Subcutaneous abdominal adipose tissue (tissue), 5 donors: ENCODE data around the gene EPB41L5.
A peak's percentile ranks its signal among the peaks of the same experiment; 100 is the strongest.
"Not testable (repeated sequence)": the region's sequence is repeated elsewhere in the genome, so short reads cannot be mapped to it uniquely, and the experiment has no call there.

ENCODE experiments used
- H3K27ac ChIP-seq: one replicate; pipeline ENCODE4 v1.7.0; 2013; ENCODE audit warnings: low read depth, mild to moderate bottlenecking, inconsistent platforms, low read length, moderate library complexity
- H3K27me3 ChIP-seq, 5 donors: one replicate each; pipeline ENCODE4 v1.7.0; 2013; ENCODE audit warnings: low read length in 5 of 5, inconsistent platforms in 1 of 5; ENCODE audit not compliant: control insufficient read depth in 5 of 5, insufficient read depth in 4 of 5
- H3K36me3 ChIP-seq, 5 donors: one replicate each; pipeline ENCODE4 v1.7.0; 2013; ENCODE audit warnings: low read length in 5 of 5; ENCODE audit not compliant: control insufficient read depth in 5 of 5, insufficient read depth in 5 of 5
- H3K4me1 ChIP-seq, 5 donors: one replicate each; pipeline ENCODE4 v1.7.0; 2013; ENCODE audit warnings: low read length in 5 of 5, mild to moderate bottlenecking in 3 of 5, moderate library complexity in 1 of 5; ENCODE audit not compliant: control insufficient read depth in 5 of 5, insufficient read depth in 5 of 5
- H3K4me3 ChIP-seq, 5 donors: one replicate each; pipeline ENCODE4 v1.7.0; 2013; ENCODE audit warnings: low read length in 5 of 5, low read depth in 1 of 5
- H3K9ac ChIP-seq, 5 donors: one replicate each; pipeline ENCODE4 v1.7.0; 2013; ENCODE audit warnings: low read length in 5 of 5, mild to moderate bottlenecking in 4 of 5, moderate library complexity in 3 of 5
- H3K9me3 ChIP-seq, 5 donors: one replicate each; pipeline ENCODE4 v1.7.0; 2013; ENCODE audit warnings: low read length in 5 of 5; ENCODE audit not compliant: control insufficient read depth in 5 of 5
- donor health status: healthy.
- donor health status: healthy.
- donor health status: healthy.
- donor health status: healthy.
- donor health status: healthy.

The EPB41L5 gene

DNA sequence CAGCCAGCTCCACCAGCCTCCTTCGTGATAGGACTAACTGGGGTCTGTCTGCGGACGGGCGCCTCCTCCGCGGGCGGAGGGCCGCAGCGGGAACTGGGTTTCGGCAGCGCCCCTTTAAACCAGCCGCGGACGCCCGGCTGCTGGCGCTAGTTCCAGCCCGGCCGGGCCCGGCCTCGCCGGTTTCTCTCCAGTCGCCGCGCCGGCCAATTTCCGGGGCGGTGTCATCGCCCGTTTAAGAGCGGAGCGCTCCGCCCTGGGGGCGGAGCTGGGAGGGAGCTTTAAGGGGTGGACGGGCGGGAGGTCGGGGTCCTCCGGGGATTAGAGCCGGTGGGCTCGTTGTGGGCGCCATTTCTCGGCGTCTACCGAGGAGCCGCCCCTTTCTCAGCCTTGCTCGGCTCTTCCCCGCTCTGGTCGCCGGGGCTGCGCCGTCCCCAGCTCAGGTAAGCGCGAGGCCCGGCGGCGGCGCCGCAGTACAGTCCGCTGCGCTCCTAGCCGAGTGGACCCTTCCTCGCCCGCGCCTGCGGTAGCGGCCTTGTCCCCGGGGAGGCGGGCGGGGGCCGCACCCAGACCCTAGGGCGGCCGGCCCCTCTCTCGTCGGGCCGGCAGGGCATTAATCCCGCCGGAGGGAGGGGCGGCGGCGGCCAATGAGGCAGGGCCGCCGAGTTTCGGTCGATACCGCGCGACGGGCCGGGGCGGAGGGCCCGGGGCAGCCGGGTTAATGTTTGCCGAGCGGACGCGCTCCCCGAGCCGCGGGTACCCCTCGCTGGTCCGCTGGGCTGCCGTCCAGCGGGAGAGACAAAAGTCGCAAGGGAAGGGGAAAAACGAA, at the start of gene EPB41L5:
TSS of gene EPB41L5 (plus strand) at position 307 of the 826 bp plus-strand sequence. CDS start 6,008 bp downstream, outside the sequence.
- Histone ChIP-seq H3K9ac (peak within 1 kb of the TSS in 4 of 5 donors; percentile 74 to 91 (median 85)), H3K36me3 (no peaks in the 10 kb centered on the region), H3K4me3 (peak within 1 kb of the TSS; percentile 72 to 88 (median 77)), H3K9me3 (no peaks in the 10 kb centered on the region), H3K27ac (peak within 1 kb of the TSS; percentile 27), H3K27me3 (no peaks in the 10 kb centered on the region), H3K4me1 (peaks cover 0 to 22% (median 18%) of the 10 kb centered on the region in 5 donors)

DNA sequence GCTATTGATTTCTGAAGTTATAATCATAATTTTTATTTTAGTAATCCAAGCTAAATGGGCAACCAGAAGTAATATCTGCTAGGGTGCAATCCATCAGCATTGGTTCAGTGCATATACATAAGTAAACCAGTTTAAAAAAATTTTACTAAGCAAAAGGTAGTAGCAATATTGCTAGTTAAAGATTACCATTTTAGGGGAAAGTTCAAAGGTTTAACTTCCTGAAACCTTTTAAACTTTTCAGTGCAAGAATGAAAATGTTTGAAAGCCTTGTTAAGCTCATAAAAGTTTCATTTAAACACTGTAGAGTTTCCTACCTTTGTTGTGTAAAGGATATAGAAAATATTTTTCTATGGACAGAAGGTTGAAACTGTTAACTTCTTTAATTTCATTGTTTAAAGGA, 31.0 kb upstream of the EPB41L5 start:
- H3K27me3 ChIP-seq = no peaks in the 10 kb centered on the region
- no peak overlapping the region for H3K9ac ChIP-seq
- H3K4me1 ChIP-seq = no peaks in the 10 kb centered on the region
- H3K36me3 ChIP-seq = peaks cover 0 to 15% (median 8%) of the 10 kb centered on the region in 5 donors
- no peak overlapping the region for H3K27ac ChIP-seq
- H3K9me3 ChIP-seq = no peaks in the 10 kb centered on the region
- H3K4me3 ChIP-seq = no peak overlapping the region

DNA sequence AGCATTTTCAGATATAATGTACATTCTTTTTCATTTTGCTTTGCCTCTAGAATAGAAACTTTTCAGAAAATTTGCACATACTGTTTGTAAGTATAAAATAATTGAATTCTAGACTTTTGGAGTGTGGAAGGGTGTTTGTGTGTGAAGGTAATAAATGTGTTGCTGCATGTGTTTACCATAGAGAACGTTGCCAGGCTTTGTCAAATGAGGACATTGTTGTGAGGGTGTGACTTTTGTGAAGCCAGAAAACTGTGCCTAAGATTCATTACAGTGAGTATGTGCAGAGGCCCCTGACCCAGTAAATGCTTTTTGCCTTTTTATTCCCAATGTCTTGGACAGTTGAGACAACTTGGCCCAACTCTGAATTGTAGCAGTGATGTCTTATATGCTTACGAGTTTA, 30.4 kb upstream of the EPB41L5 start:
- Histone ChIP-seq H3K9me3 (no peaks in the 10 kb centered on the region), H3K9ac (no peak overlapping the region), H3K27me3 (no peaks in the 10 kb centered on the region), H3K36me3 (peaks cover 0 to 11% (median 3%) of the 10 kb centered on the region in 5 donors), H3K27ac (no peak overlapping the region), H3K4me1 (no peaks in the 10 kb centered on the region), H3K4me3 (no peak overlapping the region)

DNA sequence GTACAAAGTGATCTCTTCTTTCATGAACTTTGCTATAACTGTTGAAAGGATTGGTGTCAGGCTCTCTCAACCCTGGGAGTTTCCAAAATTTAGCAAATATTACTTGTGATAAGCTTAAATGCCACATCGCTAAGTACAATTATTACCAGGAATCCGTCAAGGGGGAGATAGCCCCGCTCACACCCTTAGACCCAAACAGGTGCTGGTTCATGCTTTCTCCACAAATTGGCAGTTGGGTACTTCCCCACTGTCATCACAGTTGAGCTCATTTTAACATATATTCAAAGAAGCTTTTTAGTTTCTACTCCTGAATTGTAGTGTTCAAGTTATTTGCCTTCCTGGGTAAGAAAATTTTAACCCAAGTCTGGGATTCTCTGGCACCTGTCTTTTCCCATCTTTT, 29.8 kb upstream of the EPB41L5 start:
- Histone ChIP-seq H3K36me3 (peaks cover 0 to 7% (median 0%) of the 10 kb centered on the region in 5 donors), H3K9me3 (no peaks in the 10 kb centered on the region), H3K4me3 (no peak overlapping the region), H3K4me1 (no peaks in the 10 kb centered on the region), H3K27me3 (no peaks in the 10 kb centered on the region), H3K9ac (no peak overlapping the region), H3K27ac (no peak overlapping the region)

DNA sequence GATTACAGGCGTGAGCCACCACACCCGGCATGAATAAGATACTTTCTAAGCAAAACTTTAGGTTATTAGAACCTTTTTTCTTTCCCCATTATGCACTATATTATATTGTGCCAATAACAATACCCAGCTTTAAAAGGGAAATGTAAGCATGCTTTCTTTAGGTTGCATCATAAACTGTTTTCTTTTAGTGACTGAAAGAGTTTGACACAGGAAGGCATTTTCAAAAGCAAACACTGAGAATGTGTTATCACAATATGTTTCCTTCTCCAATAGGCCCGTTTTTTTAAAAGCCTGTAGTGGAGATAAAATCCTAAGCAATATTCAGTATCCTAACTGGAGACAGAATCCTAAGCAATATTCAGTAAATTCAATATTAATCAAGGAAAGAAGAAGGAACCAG, 16.7 kb upstream of the EPB41L5 start:
- no peak overlapping the region for H3K27ac ChIP-seq
- no peaks in the 10 kb centered on the region for H3K36me3 ChIP-seq
- H3K9me3 ChIP-seq = no peaks in the 10 kb centered on the region
- H3K27me3 ChIP-seq = no peaks in the 10 kb centered on the region
- H3K4me1 ChIP-seq = no peaks in the 10 kb centered on the region
- H3K9ac ChIP-seq = no peak overlapping the region
- no peak overlapping the region for H3K4me3 ChIP-seq

DNA sequence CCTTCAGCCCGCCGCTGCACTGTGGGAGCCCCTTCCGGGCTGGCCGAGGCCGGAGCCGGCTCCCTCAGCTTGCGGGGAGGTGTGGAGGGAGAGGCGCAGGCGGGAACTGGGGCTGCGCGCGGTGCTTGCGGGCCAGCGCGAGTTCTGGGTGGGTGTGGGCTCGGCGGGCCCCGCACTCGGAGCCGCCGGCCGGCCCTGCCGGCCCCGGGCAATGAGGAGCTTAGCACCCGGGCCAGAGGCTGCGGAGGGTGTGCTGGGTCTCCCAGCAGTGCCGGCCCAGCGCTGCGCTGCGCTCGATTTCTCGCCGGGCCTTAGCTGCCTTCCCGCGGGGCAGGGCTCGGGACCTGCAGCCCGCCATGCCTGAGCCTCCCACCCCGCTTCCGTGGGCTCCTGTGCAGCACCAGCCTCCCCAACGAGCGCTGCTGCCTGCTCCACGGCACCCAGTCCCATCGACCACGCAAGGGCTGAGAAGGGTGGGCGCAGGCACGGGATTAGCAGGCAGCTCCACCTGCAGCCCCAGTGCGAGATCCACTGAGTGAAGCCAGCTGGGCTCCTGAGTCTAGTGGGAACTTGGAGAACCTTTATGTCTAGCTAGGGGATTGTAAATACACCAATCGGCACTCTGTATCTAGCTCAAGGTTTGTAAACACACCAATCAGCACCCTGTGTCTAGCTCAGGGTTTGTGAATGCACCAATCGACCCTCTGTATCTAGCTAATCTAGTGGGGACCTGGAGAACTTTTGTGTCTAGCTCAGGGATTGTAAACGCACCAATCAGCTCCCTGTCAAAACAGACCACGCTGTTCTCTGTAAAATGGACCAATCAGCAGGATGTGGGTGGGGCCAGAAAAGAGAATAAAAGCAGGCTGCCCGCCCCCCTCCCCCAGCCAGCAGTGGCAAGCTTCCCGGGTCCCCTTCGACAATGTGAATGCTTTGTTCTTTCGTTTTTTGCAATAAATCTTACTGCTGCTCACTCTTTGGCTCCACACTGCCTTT, 15.7 kb upstream of the EPB41L5 start:
- not testable (repeated sequence) for H3K9me3 ChIP-seq, H3K4me1 ChIP-seq, H3K36me3 ChIP-seq, H3K9ac ChIP-seq, H3K27ac ChIP-seq, H3K4me3 ChIP-seq, H3K27me3 ChIP-seq

DNA sequence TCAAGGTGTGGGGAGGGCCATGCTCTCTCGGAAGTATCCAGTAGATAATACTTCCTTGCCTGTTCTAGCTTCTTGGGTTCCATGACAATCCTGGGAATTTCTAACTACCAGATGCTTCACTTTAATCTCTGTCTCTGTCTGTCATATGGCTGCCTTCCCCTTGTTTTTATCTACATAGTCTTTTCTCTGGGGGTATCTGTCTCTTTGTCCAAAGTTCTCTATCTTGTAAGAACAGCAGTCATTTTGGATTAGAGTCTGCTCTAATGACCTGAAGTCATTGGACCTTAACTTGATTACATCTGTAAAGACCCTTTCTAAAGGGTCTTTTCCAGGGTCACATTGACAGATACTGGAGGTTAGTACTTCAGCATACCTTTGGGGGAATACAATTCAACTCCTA, 11.4 kb upstream of the EPB41L5 start:
- no peak overlapping the region for H3K27ac ChIP-seq
- H3K4me3 ChIP-seq = no peak overlapping the region
- no peaks in the 10 kb centered on the region for H3K4me1 ChIP-seq
- no peaks in the 10 kb centered on the region for H3K27me3 ChIP-seq
- no peaks in the 10 kb centered on the region for H3K36me3 ChIP-seq
- no peaks in the 10 kb centered on the region for H3K9me3 ChIP-seq
- H3K9ac ChIP-seq = no peak overlapping the region

DNA sequence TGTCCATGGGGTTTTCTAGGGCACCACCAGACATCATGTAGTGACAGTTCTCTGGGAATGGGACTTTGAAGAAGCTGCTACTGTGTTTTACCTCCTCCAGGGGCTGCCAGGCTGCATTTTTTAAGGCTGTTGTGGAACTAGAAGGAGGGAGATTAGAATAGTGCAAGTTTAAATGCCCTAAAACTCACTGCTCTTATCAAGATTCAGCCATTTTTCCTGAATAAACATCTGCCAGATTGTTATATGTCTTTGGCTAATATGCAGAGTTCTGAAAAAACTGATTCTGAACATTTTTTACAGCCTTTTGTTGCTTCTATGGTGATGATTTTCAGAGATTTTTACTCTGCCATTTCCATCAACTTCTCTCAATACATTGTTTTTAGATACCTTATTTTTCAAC, 8.6 kb upstream of the EPB41L5 start:
- H3K27me3 ChIP-seq = no peaks in the 10 kb centered on the region
- no peaks in the 10 kb centered on the region for H3K36me3 ChIP-seq
- no peaks in the 10 kb centered on the region for H3K4me1 ChIP-seq
- no peaks in the 10 kb centered on the region for H3K9me3 ChIP-seq
- no peak overlapping the region for H3K27ac ChIP-seq
- no peak overlapping the region for H3K9ac ChIP-seq
- no peak overlapping the region for H3K4me3 ChIP-seq

DNA sequence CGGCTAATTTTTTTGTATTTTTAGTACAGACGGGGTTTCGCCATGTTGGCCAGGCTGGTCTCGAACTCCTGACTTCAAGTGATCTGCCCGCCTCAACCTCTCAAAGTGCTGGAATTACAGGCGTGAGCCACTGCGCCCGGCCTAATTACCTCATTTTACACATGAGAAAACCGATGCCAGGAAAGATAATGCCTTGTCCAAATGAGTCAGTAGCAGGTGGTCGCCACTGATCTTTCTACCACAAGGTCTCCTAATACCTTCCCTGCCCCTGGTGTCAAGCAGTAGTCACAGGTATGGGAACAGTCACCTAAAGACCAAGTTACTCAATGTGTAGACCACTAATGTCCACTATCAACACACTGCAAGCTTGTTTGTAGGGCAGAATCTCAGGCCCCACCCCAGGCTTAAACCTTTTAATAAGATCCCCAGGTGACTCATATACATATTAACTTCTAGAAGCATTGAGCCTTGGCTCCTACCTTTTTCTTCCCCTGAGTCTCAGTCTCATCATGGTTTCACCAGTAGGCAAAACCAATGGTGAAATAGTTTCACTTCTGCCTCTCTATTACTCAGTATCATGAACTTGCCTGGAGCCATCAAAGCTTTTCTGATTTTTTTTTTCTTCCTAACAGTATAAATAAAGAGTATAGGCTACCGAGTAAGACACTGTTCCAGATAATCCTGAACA, 6.9 kb upstream of the EPB41L5 start:
- H3K9me3 ChIP-seq = no peaks in the 10 kb centered on the region
- no peaks in the 10 kb centered on the region for H3K27me3 ChIP-seq
- no peak overlapping the region for H3K4me3 ChIP-seq
- H3K36me3 ChIP-seq = no peaks in the 10 kb centered on the region
- H3K27ac ChIP-seq = no peak overlapping the region
- no peaks in the 10 kb centered on the region for H3K4me1 ChIP-seq
- H3K9ac ChIP-seq = no peak overlapping the region
